Kidney (tissue), 14 donors: ENCODE measurements around the gene HSPA12A. TPM values are rescaled to one million over a fixed set of nuclear protein-coding genes. Genes with fewer than 3 reads are reported as not detected.

Experiments used
- DNase-seq, 5 donors: peaks; one replicate each; pipeline ENCODE4 v3.0.0-alpha.2; 2013 to 2020
- FAIRE-seq: peaks from 2 replicates; lab custom pipeline; 2012; peaks lifted over from hg19 to GRCh38; lab: Jason Lieb, UNC
- H3K27ac ChIP-seq, 2 donors: one replicate each; pipeline ENCODE4 v1.7.0; 2013; ENCODE audit warnings: low read depth in 2 of 2, low read length in 2 of 2, inconsistent platforms in 1 of 2
- H3K27me3 ChIP-seq: one replicate; pipeline ENCODE4 v1.7.1; 2013; ENCODE audit warnings: low read length, inconsistent platforms; ENCODE audit not compliant: control insufficient read depth, insufficient read depth
- H3K36me3 ChIP-seq, 3 donors: one replicate each; pipeline versions ENCODE4 v1.7.0 to v1.7.1; 2013; ENCODE audit warnings: low read length in 3 of 3, control low read depth in 1 of 3, inconsistent platforms in 1 of 3; ENCODE audit not compliant: insufficient read depth in 3 of 3, control insufficient read depth in 2 of 3
- H3K4me1 ChIP-seq, 3 donors: one replicate each; pipeline versions ENCODE4 v1.7.0 to v1.7.1; 2013; ENCODE audit warnings: low read length in 3 of 3, inconsistent platforms in 1 of 3, low read depth in 1 of 3; ENCODE audit not compliant: control insufficient read depth in 2 of 3, insufficient read depth in 2 of 3
- H3K4me3 ChIP-seq, 3 donors: one replicate each; pipeline versions ENCODE4 v1.7.0 to v1.8.1; 2013; ENCODE audit warnings: low read length in 3 of 3, control low read depth in 1 of 3, inconsistent platforms in 1 of 3
- H3K9ac ChIP-seq, 3 donors: one replicate each; pipeline versions ENCODE4 v1.7.0 to v1.7.1; 2013; ENCODE audit warnings: low read length in 3 of 3, control low read depth in 1 of 3, inconsistent platforms in 1 of 3
- H3K9me3 ChIP-seq, 3 donors: one replicate each; pipeline versions ENCODE4 v1.7.0 to v1.7.1; 2013; ENCODE audit warnings: low read length in 3 of 3, control low read depth in 1 of 3, inconsistent platforms in 1 of 3; ENCODE audit not compliant: control insufficient read depth in 2 of 3, insufficient read depth in 1 of 3
- CTCF ChIP-seq: IDR thresholded peaks from 3 replicates; pipeline ENCODE4 v1.5.1; 2012; ENCODE audit warnings: mild to moderate bottlenecking, moderate library complexity, borderline replicate concordance; ENCODE audit not compliant: insufficient read depth; ENCODE audit errors: extremely low read depth
- intact Hi-C: fragments of 100-400 bp; cut with DNase I; formaldehyde crosslinking; loops from one replicate; pipeline ENCODE4 v1.11.1; 2022
- polyA plus RNA-seq: library from polyadenylated mRNA; stranded (reverse); fragments of 350-450 nt; fragmentation: Illumina TruSeq; extraction: RNeasy Lipid Tissue Mini Kit (QIAGEN cat#74804); gene quantifications from one replicate; pipeline ENCODE4 v1.2.3, GENCODE V29; 2014; ENCODE audit warnings: low read depth, low replicate concordance; ENCODE audit not compliant: insufficient read depth
- total RNA-seq: library from RNA; stranded (reverse); fragmentation: NEBNext Ultra II Directional; extraction: Animal tissue kit (Norgen Biotek cat#: 25700); gene quantifications from one replicate; pipeline ENCODE4 v1.2.1, GENCODE V29; 2021
- donor health status: control.
- donor health status: control.
- donor health status: control.
- donor health status: control.
- donor health status: control.
- donor health status: DM: yes; HTN: yes; CAD: no.
- donor health status: Normal renal cell carcinoma (clear cell type).

The HSPA12A gene
- total and polyA plus RNA-seq, 2 donors from 2014 or later = 18.9 to 33.5 TPM

DNA sequence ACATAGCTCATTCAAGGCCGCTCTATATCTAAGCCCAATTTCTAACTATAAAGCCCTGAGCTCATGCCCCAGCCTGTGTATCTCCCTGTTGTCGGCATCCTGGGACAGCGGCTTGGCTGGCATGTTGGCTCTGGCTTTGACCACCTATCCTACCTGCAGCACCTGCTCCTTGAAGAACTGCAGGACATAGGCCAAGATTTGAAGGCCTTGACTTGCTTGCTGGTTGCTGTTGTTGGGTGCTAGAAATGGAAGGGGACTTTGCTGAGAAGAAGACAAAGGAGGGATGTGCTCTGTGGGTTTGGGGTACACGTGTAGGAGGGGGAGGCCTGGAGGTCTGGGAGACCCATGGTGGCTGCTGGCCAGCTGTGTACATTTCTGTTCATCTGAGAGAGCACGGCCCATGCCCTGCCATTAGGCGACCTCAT, 110.5 kb downstream of the HSPA12A start:
- no peaks in the 10 kb centered on the region for H3K36me3 ChIP-seq
- no peak overlapping the region for H3K4me3 ChIP-seq
- no peak for FAIRE-seq
- no peak overlapping the region for H3K27ac ChIP-seq
- no peaks in the 10 kb centered on the region for H3K27me3 ChIP-seq
- no peaks in the 10 kb centered on the region for H3K4me1 ChIP-seq
- TF ChIP-seq CTCF = no peak
- no peak overlapping the region for H3K9ac ChIP-seq
- DNase-seq = no peak
- intact Hi-C loops = no loop called here
- no peaks in the 10 kb centered on the region for H3K9me3 ChIP-seq

DNA sequence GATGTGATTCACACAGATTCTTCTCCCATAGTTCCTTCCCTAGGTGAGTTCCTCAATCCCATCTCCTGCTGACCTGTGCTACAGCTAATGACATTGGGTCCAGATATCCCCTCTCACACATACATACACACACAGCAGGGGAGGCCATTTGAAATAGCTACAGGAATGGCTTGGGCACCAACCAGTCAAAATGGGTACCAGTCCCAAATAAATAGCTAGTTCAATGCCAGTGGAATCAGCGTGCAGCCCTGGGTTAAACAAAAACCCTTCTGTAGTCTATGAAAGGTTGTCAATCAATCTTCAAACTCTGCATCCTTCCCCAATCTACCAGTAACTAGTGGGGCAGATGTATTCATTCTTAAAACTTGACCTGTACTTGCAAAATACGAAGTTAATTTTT, 112.3 kb downstream of the HSPA12A start:
- TF ChIP-seq CTCF = no peak
- Histone ChIP-seq H3K36me3 (no peaks in the 10 kb centered on the region), H3K27me3 (no peaks in the 10 kb centered on the region), H3K9ac (no peak overlapping the region), H3K4me3 (no peak overlapping the region), H3K4me1 (no peaks in the 10 kb centered on the region), H3K27ac (no peak overlapping the region), H3K9me3 (no peaks in the 10 kb centered on the region)
- FAIRE-seq (no peak), DNase-seq (no peak)
- intact Hi-C loops = no loop called here

- Histone ChIP-seq H3K4me1 (no peaks in the 10 kb centered on the region), H3K27ac (no peak overlapping the region), H3K9ac (no peak overlapping the region), H3K9me3 (no peaks in the 10 kb centered on the region), H3K4me3 (no peak overlapping the region), H3K36me3 (no peaks in the 10 kb centered on the region), H3K27me3 (no peaks in the 10 kb centered on the region)
- TF ChIP-seq CTCF = no peak
- intact Hi-C loops = no loop called here
- DNase-seq (no peak), FAIRE-seq (no peak)
Observed at GRCh38 chr10:116629340-116629739, 113.0 kb downstream of the HSPA12A start.

- intact Hi-C loops = no loop called here
- peak; percentile 74 for TF ChIP-seq CTCF
- H3K9ac ChIP-seq = no peak overlapping the region
- DNase-seq (peak; percentile 51 to 72 (median 71)), FAIRE-seq (no peak)
- no peaks in the 10 kb centered on the region for H3K27me3 ChIP-seq
- no peaks in the 10 kb centered on the region for H3K9me3 ChIP-seq
- no peaks in the 10 kb centered on the region for H3K36me3 ChIP-seq
- H3K4me3 ChIP-seq = peak overlapping the region in 1 of 3 donors; percentile 25
- no peaks in the 10 kb centered on the region for H3K4me1 ChIP-seq
- H3K27ac ChIP-seq = no peak overlapping the region
Observed at GRCh38 chr10:116627386-116627933, 114.9 kb downstream of the HSPA12A start.
